Activated naive CD4-positive, alpha-beta T cell treated with anti-CD3 and anti-CD28 coated beads for 36 hours (primary cell): Measurements from ENCODE around the gene DTX4. TPM values are rescaled to one million over a fixed set of nuclear protein-coding genes. Genes with fewer than 3 reads are reported as not detected.

ENCODE experiments used
- CTCF ChIA-PET: fragments of 350-600 bp; sonication (Branson Sonifier 250); formaldehyde crosslinking; loops from one replicate; lab custom pipeline; 2021; ENCODE audit warnings: antibody characterized with exemption; lab: Charles Lee
- DNase-seq: peaks from one replicate; pipeline ENCODE4 v3.0.0-alpha.2; 2020
- H3K27ac Mint-ChIP-seq: one replicate; pipeline ENCODE4 v1.8.0; 2021; ENCODE audit warnings: mild to moderate bottlenecking, mixed read lengths
- H3K27me3 Mint-ChIP-seq: one replicate; pipeline ENCODE4 v1.8.0; 2021; ENCODE audit warnings: low read depth, mixed read lengths
- H3K36me3 Mint-ChIP-seq: one replicate; pipeline ENCODE4 v1.8.0; 2021; ENCODE audit warnings: low read depth, mixed read lengths
- H3K4me1 Mint-ChIP-seq: one replicate; pipeline ENCODE4 v1.8.0; 2021; ENCODE audit warnings: low read depth, mixed read lengths
- H3K4me3 Mint-ChIP-seq: one replicate; pipeline ENCODE4 v1.8.0; 2021; ENCODE audit warnings: mild to moderate bottlenecking, moderate library complexity, mixed read lengths
- H3K9me3 Mint-ChIP-seq: one replicate; pipeline ENCODE4 v1.8.0; 2021; ENCODE audit warnings: mixed read lengths
- intact Hi-C: fragments of 100-400 bp; cut with micrococcal nuclease; formaldehyde crosslinking; loops from one replicate; pipeline ENCODE4 v1.15.1; 2023
- total RNA-seq, 2 experiments: library from RNA; stranded (reverse); gene quantifications; one replicate each; pipeline ENCODE4 v1.2.3, GENCODE V29; 2021

The DTX4 gene
- total RNA-seq, 2 experiments from 2014 or later = 0.07 to 0.14 TPM

DNA sequence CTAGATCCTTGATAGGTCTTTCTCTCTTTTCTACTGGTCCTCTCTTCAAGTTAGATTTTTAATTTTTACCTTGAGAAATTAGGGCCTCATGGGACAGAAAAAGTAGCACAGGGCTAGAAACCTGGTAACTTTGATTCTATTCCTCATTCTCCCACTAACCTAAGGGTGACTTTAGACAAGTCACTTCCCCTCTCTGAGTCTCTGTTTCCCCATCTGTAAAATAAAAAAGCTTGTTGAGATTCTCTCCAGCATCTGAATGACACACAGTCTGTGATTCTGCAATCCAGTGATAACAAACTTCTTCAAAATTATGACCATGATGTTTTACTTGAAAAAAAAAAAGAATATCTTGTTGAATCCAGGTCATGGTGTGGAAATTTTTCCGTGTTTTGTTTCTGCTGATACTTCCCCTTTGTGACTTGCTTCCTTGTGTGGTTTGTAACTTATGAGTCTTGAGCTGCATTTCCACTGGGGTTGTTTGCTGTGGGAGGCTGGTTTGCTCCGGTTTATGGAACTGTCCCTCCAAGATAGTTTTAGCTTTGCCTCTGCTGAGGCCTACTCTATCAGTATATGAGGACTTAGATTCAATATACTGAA is 50.6 kb downstream of the DTX4 start:
- Mint-ChIP-seq H3K36me3 (peaks cover 1% of the 10 kb centered on the region), H3K4me1 (peaks cover 12% of the 10 kb centered on the region), H3K27me3 (peaks cover 6% of the 10 kb centered on the region), H3K27ac (no peak overlapping the region), H3K4me3 (no peak overlapping the region), H3K9me3 (no peaks in the 10 kb centered on the region)
- CTCF ChIA-PET = interaction anchor here (1.0 to 1.6 kb wide), 3 partner anchors 11 to 64 kb away, joined by 3 to 4 read pairs (median 4); no protein-coding TSS in a partner anchor
- intact Hi-C loops = no loop called here
- DNase-seq = no peak

DNA sequence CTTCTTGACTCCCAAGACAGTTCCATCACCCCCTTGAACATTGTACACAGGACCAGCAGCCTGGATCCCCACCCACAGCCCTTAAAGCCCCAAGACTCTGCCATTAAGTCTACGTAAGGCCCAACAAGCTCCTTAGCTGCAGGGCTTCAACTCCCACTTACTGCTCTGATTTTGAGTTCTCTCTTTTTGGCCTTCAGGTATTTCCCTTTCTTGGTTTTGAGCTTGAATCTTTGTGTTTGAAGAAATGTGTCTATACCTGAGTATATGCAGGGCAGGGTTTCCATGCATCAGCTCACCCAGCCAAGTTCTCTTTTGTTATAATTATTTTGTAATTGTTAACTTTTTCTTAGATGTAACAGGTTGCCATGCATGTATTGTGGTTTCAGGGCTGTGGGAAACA is 51.2 kb downstream of the DTX4 start:
- CTCF ChIA-PET = interaction anchor here (1.0 to 1.7 kb wide), 3 partner anchors 10 to 65 kb away, joined by 3 to 5 read pairs (median 4); partner anchors contain the start of gene DTX4
- Mint-ChIP-seq H3K4me1 (peaks cover 10% of the 10 kb centered on the region), H3K4me3 (no peak overlapping the region), H3K36me3 (no peaks in the 10 kb centered on the region), H3K27ac (no peak overlapping the region), H3K27me3 (peaks cover 3% of the 10 kb centered on the region), H3K9me3 (no peaks in the 10 kb centered on the region)
- no peak for DNase-seq
- intact Hi-C loops = no loop called here

DNA sequence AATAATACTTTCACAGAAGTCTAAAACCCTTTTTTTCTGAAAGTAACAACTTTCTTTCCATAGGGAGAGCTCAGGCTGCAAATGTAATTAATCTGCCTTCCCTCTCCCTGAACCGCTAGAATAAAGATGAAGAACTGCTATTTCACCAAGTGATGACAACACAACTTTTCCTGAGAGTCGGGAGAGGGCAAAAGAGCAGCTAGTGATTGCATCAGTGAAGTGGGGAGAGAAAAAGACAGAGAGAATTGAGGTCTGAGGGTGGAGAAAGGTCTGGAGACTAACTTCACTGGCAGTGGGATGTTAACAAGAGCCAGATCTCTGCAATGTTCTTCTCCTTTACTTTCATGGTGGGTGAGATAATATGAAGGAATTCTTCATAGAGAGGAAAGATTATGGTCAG is 51.7 kb downstream of the DTX4 start:
- intact Hi-C loops = no loop called here
- CTCF ChIA-PET = interaction anchor here (1.6 to 1.7 kb wide), 2 partner anchors 51 to 65 kb away, joined by 4 to 5 read pairs; partner anchors contain the start of gene DTX4
- H3K36me3 Mint-ChIP-seq = no peaks in the 10 kb centered on the region
- peaks cover 3% of the 10 kb centered on the region for H3K27me3 Mint-ChIP-seq
- H3K9me3 Mint-ChIP-seq = no peaks in the 10 kb centered on the region
- no peak for DNase-seq
- H3K4me3 Mint-ChIP-seq = no peak overlapping the region
- peaks cover 8% of the 10 kb centered on the region for H3K4me1 Mint-ChIP-seq
- H3K27ac Mint-ChIP-seq = no peak overlapping the region

DNA sequence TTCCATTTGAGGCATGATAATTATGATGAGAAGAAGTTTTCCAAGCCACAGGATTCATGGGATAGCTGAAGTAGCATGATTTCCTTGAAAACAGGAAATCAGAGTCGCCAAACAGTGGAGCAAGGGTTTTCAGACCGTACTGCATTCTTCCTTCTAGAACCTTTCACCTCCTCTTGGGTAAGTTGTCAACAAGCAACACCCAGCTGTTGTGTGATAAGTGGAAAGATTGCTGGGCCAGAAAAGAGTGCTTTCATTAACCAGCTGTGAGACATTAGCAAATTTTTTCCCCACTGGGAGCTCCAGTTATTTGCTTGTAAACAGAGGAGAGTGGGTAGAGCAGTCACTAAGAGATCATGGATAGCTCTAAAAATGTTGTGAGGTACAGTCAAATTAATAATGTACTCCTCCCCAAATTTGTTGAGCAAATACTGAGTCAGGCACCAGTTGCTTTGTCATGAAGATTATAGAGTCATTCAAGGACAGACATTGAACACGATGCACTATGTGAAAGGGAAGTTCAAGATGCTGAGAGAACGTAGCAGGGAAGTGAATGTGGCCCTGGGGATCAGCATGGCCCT is 52.5 kb downstream of the DTX4 start:
- no peak overlapping the region for H3K27ac Mint-ChIP-seq
- intact Hi-C loops = no loop called here

DNA sequence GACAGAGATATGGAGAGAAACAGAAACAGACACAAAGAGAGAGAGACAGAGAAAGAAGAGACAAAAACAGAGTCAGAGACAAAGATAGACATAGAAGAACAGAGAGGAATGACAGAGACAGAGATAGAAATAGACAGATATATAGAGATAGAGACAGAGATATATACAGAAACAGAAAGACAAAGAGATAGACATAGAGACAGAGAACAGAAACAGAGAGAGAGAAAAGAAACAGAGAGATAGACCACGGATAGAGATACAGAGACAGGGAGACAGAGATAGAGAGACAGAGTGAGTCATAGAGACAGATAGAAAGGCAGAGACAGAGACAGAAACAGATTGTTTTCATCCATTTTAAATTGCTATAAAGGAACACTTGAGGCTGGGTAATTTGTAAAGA is 53.1 kb downstream of the DTX4 start:
- H3K4me3 Mint-ChIP-seq = no peak overlapping the region
- H3K4me1 Mint-ChIP-seq = peaks cover 8% of the 10 kb centered on the region
- CTCF ChIA-PET = no interaction called here
- peaks cover 7% of the 10 kb centered on the region for H3K27me3 Mint-ChIP-seq
- no peak overlapping the region for H3K27ac Mint-ChIP-seq
- DNase-seq = no peak
- intact Hi-C loops = no loop called here
- no peaks in the 10 kb centered on the region for H3K9me3 Mint-ChIP-seq
- H3K36me3 Mint-ChIP-seq = no peaks in the 10 kb centered on the region

More for the DNA sequence above, 52.5 kb downstream of the DTX4 start:
- H3K4me3 Mint-ChIP-seq = no peak overlapping the region
- H3K36me3 Mint-ChIP-seq = no peaks in the 10 kb centered on the region
- H3K27me3 Mint-ChIP-seq = peaks cover 4% of the 10 kb centered on the region
- no peak for DNase-seq
- no peaks in the 10 kb centered on the region for H3K9me3 Mint-ChIP-seq
- H3K4me1 Mint-ChIP-seq = peaks cover 8% of the 10 kb centered on the region
- CTCF ChIA-PET = interaction anchor here (1.6 to 1.7 kb wide), 2 partner anchors 52 to 66 kb away, joined by 4 to 5 read pairs; partner anchors contain the start of gene DTX4

DNA sequence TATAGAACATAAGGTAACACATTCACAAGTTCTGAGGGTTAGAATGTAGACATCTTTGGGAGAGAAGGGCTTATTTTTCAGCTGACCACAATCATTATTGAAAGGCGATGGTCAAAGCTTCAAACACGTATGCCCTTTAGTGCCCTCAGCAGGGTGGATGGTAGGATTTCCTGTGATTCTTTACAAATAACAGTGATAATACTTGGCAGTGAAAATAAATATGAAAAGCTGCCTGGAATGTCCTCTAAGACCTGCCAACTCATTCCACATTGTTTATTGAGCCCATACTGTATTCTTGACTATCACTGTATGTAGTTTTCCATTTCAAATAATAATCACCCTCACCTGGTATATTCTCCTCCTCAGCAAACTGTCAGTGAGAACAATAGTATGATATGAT is 54.5 kb downstream of the DTX4 start:
- no peak for DNase-seq
- peaks cover 8% of the 10 kb centered on the region for H3K4me1 Mint-ChIP-seq
- intact Hi-C loops = no loop called here
- H3K4me3 Mint-ChIP-seq = no peak overlapping the region
- CTCF ChIA-PET = interaction anchor here (1.3 kb wide), 1 partner anchor 40 kb away, joined by 3 read pairs; no protein-coding TSS in a partner anchor
- H3K27ac Mint-ChIP-seq = no peak overlapping the region
- H3K9me3 Mint-ChIP-seq = peaks cover 5% of the 10 kb centered on the region
- H3K36me3 Mint-ChIP-seq = no peaks in the 10 kb centered on the region
- peaks cover 7% of the 10 kb centered on the region for H3K27me3 Mint-ChIP-seq

DNA sequence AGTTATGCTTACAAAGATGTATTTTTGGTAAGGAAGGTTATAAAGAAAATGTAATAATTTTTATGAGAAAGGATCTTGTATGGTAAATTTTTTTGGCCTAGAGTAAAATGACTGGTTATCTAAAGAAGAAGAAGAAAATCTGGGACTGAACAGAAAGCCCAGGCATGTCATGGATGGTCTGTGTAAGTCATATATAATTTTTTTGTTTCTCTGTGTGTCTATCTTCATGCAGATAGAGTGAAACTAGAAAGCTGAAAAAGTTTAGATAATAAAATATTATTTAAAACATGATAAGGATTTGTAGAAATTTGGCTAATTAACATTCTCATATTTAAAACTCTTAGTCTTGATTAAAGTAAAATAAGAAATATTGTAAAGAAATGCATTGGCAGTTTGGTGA is 68.4 kb downstream of the DTX4 start:
- Mint-ChIP-seq H3K27ac (no peak overlapping the region), H3K9me3 (peaks cover 16% of the 10 kb centered on the region), H3K27me3 (peaks cover 3% of the 10 kb centered on the region), H3K4me3 (no peak overlapping the region), H3K4me1 (no peaks in the 10 kb centered on the region), H3K36me3 (peaks cover 1% of the 10 kb centered on the region)
- intact Hi-C loops = no loop called here
- CTCF ChIA-PET = no interaction called here
- DNase-seq = no peak

DNA sequence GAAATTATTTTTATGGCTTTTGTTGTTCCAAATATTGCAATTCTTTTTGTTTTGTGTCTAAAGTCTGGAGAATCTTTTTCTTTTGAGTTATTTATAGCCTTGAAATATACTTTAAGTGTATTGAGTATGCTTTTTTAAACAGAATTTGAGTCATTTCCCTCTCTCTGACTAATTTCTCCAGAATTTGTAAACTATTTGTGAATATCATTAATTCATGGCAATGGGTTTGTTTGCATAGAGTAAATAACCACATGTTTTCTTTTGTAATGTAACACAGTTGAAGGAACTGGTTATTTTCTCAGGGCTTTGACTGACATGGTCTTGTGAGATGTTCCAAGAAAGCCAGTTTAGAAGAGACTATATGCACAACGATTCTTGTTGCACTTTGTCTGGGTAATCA is 71.7 kb downstream of the DTX4 start:
- CTCF ChIA-PET = no interaction called here

DNA sequence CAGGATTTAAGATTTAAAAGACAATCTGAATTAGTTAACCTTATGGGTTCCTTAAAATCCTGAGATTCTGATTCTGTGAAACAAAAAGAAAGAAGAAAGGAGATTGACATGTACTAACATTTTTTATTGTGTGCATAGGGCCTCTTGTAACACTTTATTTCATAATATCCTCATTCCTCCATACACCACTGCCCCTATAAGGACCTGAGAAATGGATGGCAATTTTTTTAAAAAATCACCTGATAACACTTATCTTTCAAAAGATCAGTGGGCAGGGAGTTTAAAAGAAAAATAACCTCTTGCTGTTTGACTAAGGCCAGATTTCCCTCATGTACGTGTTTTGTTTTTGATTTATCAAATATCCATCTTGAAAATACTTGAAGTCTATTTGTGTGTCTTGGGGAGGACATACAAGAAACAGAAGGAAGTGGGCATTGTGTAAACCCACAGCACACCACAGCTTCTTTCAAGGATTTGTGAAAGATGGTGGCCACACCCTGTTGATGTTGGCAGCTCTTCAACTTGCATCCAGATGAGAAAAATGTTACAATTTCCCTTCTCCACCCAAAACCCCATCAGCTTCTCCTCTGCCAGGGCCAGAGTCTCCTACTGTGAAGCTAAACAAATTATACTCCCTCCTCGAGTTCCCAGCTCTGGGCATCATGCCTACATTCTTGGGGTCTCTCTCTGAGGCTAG is 75.7 kb downstream of the DTX4 start:
- Mint-ChIP-seq H3K36me3 (no peaks in the 10 kb centered on the region), H3K27ac (no peak overlapping the region), H3K4me1 (peaks cover 15% of the 10 kb centered on the region), H3K4me3 (no peak overlapping the region), H3K9me3 (no peaks in the 10 kb centered on the region), H3K27me3 (no peaks in the 10 kb centered on the region)
- CTCF ChIA-PET = interaction anchor here (0.6 kb wide), 1 partner anchor 170 kb away, joined by 3 read pairs; no protein-coding TSS in a partner anchor
- intact Hi-C loops = no loop called here
- no peak for DNase-seq

More for the DNA sequence above, 71.7 kb downstream of the DTX4 start:
- Mint-ChIP-seq H3K4me1 (peaks cover 14% of the 10 kb centered on the region), H3K9me3 (peaks cover 9% of the 10 kb centered on the region), H3K36me3 (peaks cover 1% of the 10 kb centered on the region), H3K27ac (no peak overlapping the region), H3K27me3 (no peaks in the 10 kb centered on the region), H3K4me3 (no peak overlapping the region)
- DNase-seq = no peak
- intact Hi-C loops = no loop called here

DNA sequence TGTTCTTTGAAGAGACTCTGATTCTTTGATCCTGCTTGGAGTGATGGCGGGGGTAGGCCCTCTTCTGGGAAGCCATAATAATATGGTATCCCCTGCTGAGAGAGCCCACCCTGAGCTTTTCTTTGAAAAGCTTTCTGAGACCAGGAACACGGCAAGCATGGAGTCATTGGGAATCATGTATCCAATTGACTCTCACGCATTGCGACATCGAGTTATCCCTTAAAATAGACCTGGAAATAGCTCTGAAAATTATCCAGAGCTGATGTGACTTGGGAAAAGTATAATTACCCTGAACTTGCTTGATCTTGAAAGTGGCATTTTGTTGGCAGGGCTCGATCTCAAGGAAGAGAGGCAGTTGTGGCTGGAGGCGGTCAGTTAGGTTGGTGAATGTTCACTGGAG is 77.6 kb downstream of the DTX4 start:
- CTCF ChIA-PET = interaction anchor here (1.4 kb wide), 1 partner anchor 91 kb away, joined by 3 read pairs; no protein-coding TSS in a partner anchor
- Mint-ChIP-seq H3K27ac (no peak overlapping the region), H3K27me3 (no peaks in the 10 kb centered on the region), H3K9me3 (no peaks in the 10 kb centered on the region), H3K36me3 (no peaks in the 10 kb centered on the region), H3K4me1 (peaks cover 15% of the 10 kb centered on the region), H3K4me3 (no peak overlapping the region)
- intact Hi-C loops = no loop called here
- no peak for DNase-seq

DNA sequence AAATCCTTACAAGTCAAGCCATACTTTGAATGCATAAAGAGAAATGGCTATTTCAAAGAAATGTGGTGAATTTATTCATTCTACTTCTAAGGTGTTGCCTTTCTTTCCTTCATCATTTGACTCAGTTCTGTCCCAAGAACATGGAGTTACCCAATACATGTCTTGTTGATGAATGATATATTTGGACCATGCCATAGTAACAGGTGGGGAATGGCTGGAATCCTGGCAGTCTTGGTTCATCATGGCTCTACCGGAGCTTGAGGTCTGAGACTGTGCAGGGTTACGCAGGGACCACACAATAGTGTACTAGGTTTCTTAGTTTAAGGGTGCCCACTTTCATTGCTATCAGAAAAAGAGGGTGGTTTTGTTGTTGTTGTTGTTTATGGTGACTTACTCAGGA is 81.1 kb downstream of the DTX4 start:
- no peak overlapping the region for H3K4me3 Mint-ChIP-seq
- CTCF ChIA-PET = interaction anchor here (0.7 kb wide), 1 partner anchor 8 kb away, joined by 3 read pairs; no protein-coding TSS in a partner anchor
- no peak for DNase-seq
- no peaks in the 10 kb centered on the region for H3K27me3 Mint-ChIP-seq
- peaks cover 5% of the 10 kb centered on the region for H3K4me1 Mint-ChIP-seq
- H3K36me3 Mint-ChIP-seq = no peaks in the 10 kb centered on the region
- no peak overlapping the region for H3K27ac Mint-ChIP-seq
- no peaks in the 10 kb centered on the region for H3K9me3 Mint-ChIP-seq
- intact Hi-C loops = no loop called here

DNA sequence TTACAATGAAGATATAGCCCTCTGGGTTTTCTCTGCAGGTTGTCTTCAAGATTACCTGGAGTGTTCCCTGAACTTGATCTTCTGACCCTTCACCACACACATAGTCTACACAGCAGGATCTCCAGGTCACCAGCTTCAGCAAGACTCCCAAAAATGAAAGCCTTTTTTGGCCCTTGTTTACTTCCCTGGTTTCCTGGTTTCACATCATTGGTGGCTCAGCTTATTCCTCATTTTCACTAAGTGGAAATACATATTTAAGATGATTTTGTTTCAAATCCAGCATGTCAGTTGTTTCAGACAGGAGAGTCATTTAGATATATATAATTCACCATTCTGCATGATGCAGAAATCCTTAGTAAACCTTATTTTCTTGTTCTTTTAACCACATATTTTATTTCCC is 82.4 kb downstream of the DTX4 start:
- Mint-ChIP-seq H3K27me3 (no peaks in the 10 kb centered on the region), H3K9me3 (no peaks in the 10 kb centered on the region), H3K4me1 (no peaks in the 10 kb centered on the region), H3K36me3 (no peaks in the 10 kb centered on the region), H3K4me3 (no peak overlapping the region), H3K27ac (no peak overlapping the region)
- intact Hi-C loops = no loop called here
- CTCF ChIA-PET = no interaction called here
- DNase-seq = no peak
